Osteoblast (primary cell): ENCODE results near the gene KLF4. TPM values are rescaled to one million over a fixed set of nuclear protein-coding genes. Genes with fewer than 3 reads are reported as not detected.

Experiments
- DNase-seq: peaks from one replicate; pipeline ENCODE4 v3.0.0; 2011; ENCODE audit warnings: low spot score, mixed read lengths; ENCODE audit not compliant: insufficient read length; ENCODE audit errors: missing footprints
- H2AFZ ChIP-seq: 2 replicates; pipeline ENCODE4 v1.6.0; 2011; ENCODE audit warnings: mild to moderate bottlenecking, low read length
- H3K27ac ChIP-seq: 2 replicates; pipeline ENCODE4 v1.5.1; 2011; ENCODE audit warnings: mild to moderate bottlenecking, low read depth, low read length, moderate library complexity
- H3K27me3 ChIP-seq: 2 replicates; pipeline ENCODE4 v1.6.0; 2012; ENCODE audit warnings: mild to moderate bottlenecking, control low read depth, inconsistent platforms, low read length, moderate library complexity; ENCODE audit not compliant: insufficient read depth
- H3K36me3 ChIP-seq: 2 replicates; pipeline ENCODE4 v1.5.1; 2011; ENCODE audit warnings: mild to moderate bottlenecking, low read length, control low read depth, moderate library complexity; ENCODE audit not compliant: insufficient read depth
- H3K4me1 ChIP-seq: 2 replicates; pipeline ENCODE4 v1.5.1; 2011; ENCODE audit warnings: mild to moderate bottlenecking, low read length, control low read depth, moderate library complexity; ENCODE audit not compliant: insufficient read depth
- H3K4me2 ChIP-seq: 2 replicates; pipeline ENCODE4 v1.6.0; 2011; ENCODE audit warnings: mild to moderate bottlenecking, low read length; ENCODE audit not compliant: insufficient read depth
- H3K4me3 ChIP-seq: fragments of 200-600 bp; sonication (generic); 3 replicates; pipeline ENCODE4 v1.5.1; 2012; ENCODE audit warnings: mild to moderate bottlenecking, low read length, inconsistent platforms; ENCODE audit not compliant: insufficient read depth
- H3K79me2 ChIP-seq: 2 replicates; pipeline ENCODE4 v1.6.0; 2012; ENCODE audit warnings: mild to moderate bottlenecking, low read length, control low read depth, inconsistent platforms; ENCODE audit not compliant: insufficient read depth
- H3K9me3 ChIP-seq: 2 replicates; pipeline ENCODE4 v1.5.1; 2011; ENCODE audit warnings: low read depth, low read length, control low read depth
- H4K20me1 ChIP-seq: 2 replicates; pipeline ENCODE4 v1.6.0; 2012; ENCODE audit warnings: mild to moderate bottlenecking, low read length, control low read depth; ENCODE audit not compliant: insufficient read depth
- total RNA-seq: library from RNA; depleted of rRNA; stranded (reverse); fragments of >200 nt; gene quantifications from 2 replicates; pipeline ENCODE4 v1.2.3, GENCODE V29; 2012
- TF ChIP-seq, protein P1 (sequence below): IDR thresholded peaks from 2 replicates; pipeline ENCODE4 v1.5.1; 2011; ENCODE audit warnings: mild to moderate bottlenecking, low read depth, low read length, moderate library complexity; ENCODE audit errors: extremely low read depth

The KLF4 gene
- total RNA-seq, 1 donor, result 34.7 TPM

DNA sequence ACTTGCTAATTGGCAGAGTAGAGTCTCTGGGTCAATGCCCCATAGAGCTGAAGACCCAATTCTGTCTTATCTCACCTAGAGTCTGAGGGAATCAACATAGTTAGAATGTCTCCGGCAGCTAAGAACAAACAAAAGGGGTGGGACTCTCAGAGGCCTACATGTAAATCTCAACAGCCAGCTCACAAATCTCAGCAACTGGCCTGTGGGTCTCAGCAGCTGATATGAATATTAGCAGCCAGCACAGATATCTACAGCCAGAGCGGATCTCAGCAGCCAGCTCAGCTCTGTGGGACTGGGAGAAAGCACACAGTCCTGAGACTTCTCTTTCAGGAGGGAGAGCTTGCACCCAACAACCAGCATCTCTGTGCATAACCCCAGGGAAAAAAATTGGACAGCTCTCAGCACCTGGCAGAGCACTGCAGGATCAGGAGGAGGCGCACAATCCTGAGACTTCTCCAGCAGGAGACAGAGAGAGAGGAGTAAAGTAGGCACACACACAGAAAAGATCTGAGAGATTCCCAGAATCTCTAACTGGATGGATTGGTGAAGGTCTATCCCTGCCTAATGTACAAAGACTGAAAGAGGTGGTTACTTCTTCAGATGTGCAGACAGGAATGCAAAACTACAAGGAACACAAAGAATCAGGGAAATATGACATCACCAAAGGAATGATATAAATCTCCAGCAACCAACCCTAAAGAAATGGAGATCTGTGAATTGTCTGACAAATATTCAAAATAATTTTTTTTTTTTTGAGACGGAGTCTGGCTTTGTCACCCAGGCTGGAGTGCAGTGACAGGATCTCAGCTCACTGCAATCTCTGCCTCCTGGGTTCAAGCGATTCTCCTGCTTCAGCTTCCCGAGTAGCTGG, 29.2 kb downstream of the KLF4 start:
- Histone ChIP-seq H3K4me1 (peaks cover 5% of the 10 kb centered on the region), H3K4me3 (no peak overlapping the region), H4K20me1 (no peaks in the 10 kb centered on the region), H3K36me3 (no peaks in the 10 kb centered on the region), H2AFZ (no peak overlapping the region), H3K4me2 (no peak overlapping the region), H3K9me3 (no peaks in the 10 kb centered on the region), H3K27ac (no peak overlapping the region), H3K79me2 (no peaks in the 10 kb centered on the region), H3K27me3 (no peaks in the 10 kb centered on the region)
- TF ChIP-seq, protein P1, sequence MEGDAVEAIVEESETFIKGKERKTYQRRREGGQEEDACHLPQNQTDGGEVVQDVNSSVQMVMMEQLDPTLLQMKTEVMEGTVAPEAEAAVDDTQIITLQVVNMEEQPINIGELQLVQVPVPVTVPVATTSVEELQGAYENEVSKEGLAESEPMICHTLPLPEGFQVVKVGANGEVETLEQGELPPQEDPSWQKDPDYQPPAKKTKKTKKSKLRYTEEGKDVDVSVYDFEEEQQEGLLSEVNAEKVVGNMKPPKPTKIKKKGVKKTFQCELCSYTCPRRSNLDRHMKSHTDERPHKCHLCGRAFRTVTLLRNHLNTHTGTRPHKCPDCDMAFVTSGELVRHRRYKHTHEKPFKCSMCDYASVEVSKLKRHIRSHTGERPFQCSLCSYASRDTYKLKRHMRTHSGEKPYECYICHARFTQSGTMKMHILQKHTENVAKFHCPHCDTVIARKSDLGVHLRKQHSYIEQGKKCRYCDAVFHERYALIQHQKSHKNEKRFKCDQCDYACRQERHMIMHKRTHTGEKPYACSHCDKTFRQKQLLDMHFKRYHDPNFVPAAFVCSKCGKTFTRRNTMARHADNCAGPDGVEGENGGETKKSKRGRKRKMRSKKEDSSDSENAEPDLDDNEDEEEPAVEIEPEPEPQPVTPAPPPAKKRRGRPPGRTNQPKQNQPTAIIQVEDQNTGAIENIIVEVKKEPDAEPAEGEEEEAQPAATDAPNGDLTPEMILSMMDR, result no peak
- no peak for DNase-seq

DNA sequence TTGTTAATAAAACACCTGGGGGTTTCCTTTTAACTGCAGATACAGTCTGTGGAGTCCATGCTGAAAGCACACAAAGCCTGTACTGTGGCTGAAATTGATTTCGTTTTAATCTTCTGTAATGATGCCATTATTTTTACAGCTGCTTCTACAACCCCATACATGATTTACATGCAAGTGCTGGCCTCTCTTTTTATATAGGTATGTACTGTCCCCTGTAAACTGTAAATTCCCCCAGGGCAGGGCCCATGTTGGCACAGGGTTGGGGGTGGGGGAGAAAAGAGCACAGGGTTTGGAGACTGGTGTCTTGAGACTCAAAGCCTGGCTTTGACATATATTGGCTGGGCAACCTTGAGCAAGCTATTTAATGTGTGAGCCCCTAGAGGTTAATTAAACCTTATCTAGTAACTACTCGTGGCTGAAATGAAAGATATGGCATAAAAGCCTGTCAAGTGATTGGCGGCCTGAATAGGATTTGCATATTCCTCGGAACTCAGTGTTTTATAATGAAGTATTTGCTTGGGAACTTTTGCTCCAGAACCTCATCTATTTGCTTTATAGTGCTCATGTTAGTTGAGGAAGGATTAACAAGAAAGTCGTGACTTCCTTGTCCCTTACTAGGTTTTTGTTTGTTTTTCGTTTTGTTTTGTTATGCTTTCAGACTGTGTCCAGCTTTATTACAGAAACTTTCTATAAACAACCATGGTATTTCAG, 34.0 kb downstream of the KLF4 start:
- H3K4me3 ChIP-seq, result no peak overlapping the region
- H3K4me2 ChIP-seq, result no peak overlapping the region
- no peaks in the 10 kb centered on the region for H3K4me1 ChIP-seq
- TF ChIP-seq, protein P1, result no peak
- no peaks in the 10 kb centered on the region for H4K20me1 ChIP-seq
- no peak overlapping the region for H2AFZ ChIP-seq
- no peak overlapping the region for H3K27ac ChIP-seq
- H3K36me3 ChIP-seq, result no peaks in the 10 kb centered on the region
- H3K27me3 ChIP-seq, result no peaks in the 10 kb centered on the region
- H3K79me2 ChIP-seq, result no peaks in the 10 kb centered on the region
- no peak for DNase-seq
- no peaks in the 10 kb centered on the region for H3K9me3 ChIP-seq

- Histone ChIP-seq H4K20me1 (no peaks in the 10 kb centered on the region), H2AFZ (no peak overlapping the region), H3K36me3 (no peaks in the 10 kb centered on the region), H3K4me1 (no peaks in the 10 kb centered on the region), H3K9me3 (no peaks in the 10 kb centered on the region), H3K27me3 (no peaks in the 10 kb centered on the region), H3K4me3 (no peak overlapping the region), H3K79me2 (no peaks in the 10 kb centered on the region), H3K4me2 (no peak overlapping the region), H3K27ac (no peak overlapping the region)
- TF ChIP-seq, protein P1, result no peak
- DNase-seq, result no peak
Measured at GRCh38 chr9:107453479-107453878, 36.1 kb downstream of the KLF4 start.

- no peak for DNase-seq
- Histone ChIP-seq H3K4me1 (no peaks in the 10 kb centered on the region), H4K20me1 (no peaks in the 10 kb centered on the region), H3K79me2 (no peaks in the 10 kb centered on the region), H3K9me3 (no peaks in the 10 kb centered on the region), H3K4me3 (no peak overlapping the region), H2AFZ (no peak overlapping the region), H3K27me3 (no peaks in the 10 kb centered on the region), H3K4me2 (no peak overlapping the region), H3K27ac (no peak overlapping the region), H3K36me3 (no peaks in the 10 kb centered on the region)
- TF ChIP-seq, protein P1, result no peak
Measured at GRCh38 chr9:107447834-107448233, 41.7 kb downstream of the KLF4 start.
